COLO668 (cell line): ENCODE measurements around the gene RUFY4.
"Not testable (repeated sequence)": the region's sequence is repeated elsewhere in the genome, so short reads cannot be mapped to it uniquely, and the experiment has no call there.

ENCODE experiments used
- DNase-seq: peaks from one replicate; lab custom pipeline; 2025; ENCODE audit not compliant: unreplicated experiment; lab: John Stamatoyannopoulos, UW

Gene RUFY4

GRCh38 chr2:218030409-218031195 lies 38.5 kb upstream of the RUFY4 start:
- DNase-seq = no peak

GRCh38 chr2:218031261-218031660 lies 37.8 kb upstream of the RUFY4 start:
- DNase-seq = no peak

- no peak for DNase-seq
These were observed 37.2 kb upstream of the RUFY4 start for GRCh38 chr2:218031771-218032257.

- DNase-seq = no peak
These were observed 36.5 kb upstream of the RUFY4 start for GRCh38 chr2:218032336-218033171.

- DNase-seq = no peak
These were observed 35.9 kb upstream of the RUFY4 start for GRCh38 chr2:218033208-218033589.

- no peak for DNase-seq
These were observed 35.2 kb upstream of the RUFY4 start for GRCh38 chr2:218033590-218034496.

- peak; percentile 37 for DNase-seq
These were observed 34.4 kb upstream of the RUFY4 start for GRCh38 chr2:218034497-218035213.

GRCh38 chr2:218035463-218036100 lies 33.5 kb upstream of the RUFY4 start:
- DNase-seq = no peak

GRCh38 chr2:218036371-218036770 lies 32.7 kb upstream of the RUFY4 start:
- no peak for DNase-seq

GRCh38 chr2:218039171-218039570 lies 29.9 kb upstream of the RUFY4 start:
- no peak for DNase-seq

- no peak for DNase-seq
These were observed 28.2 kb upstream of the RUFY4 start for GRCh38 chr2:218040883-218041282.

- DNase-seq = no peak
These were observed 27.5 kb upstream of the RUFY4 start for GRCh38 chr2:218041302-218042168.

GRCh38 chr2:218043100-218043499 lies 26.0 kb upstream of the RUFY4 start:
- DNase-seq = no peak

- DNase-seq = no peak
These were observed 25.3 kb upstream of the RUFY4 start for GRCh38 chr2:218043701-218044109.

- DNase-seq = not testable (repeated sequence)
These were observed 24.5 kb upstream of the RUFY4 start for GRCh38 chr2:218044599-218044998.

- DNase-seq = no peak
These were observed 22.8 kb upstream of the RUFY4 start for GRCh38 chr2:218046238-218046637.

- DNase-seq = no peak
These were observed 21.4 kb upstream of the RUFY4 start for GRCh38 chr2:218047536-218048225.

GRCh38 chr2:218051903-218052302 lies 17.1 kb upstream of the RUFY4 start:
- DNase-seq = no peak
